Stimulated activated CD8-positive, alpha-beta memory T cell treated with anti-CD3 and anti-CD28 coated beads, Interleukin-15, amount 100 ng/mL, for 48 hours (primary cell): Measurements from ENCODE around the gene PCDHB15.
"Not testable (repeated sequence)": the region's sequence is repeated elsewhere in the genome, so short reads cannot be mapped to it uniquely, and the experiment has no call there.

Experiments
- DNase-seq, 2 donors: peaks; one replicate each; pipeline ENCODE4 v3.0.0-alpha.2; 2020; ENCODE audit warnings: low read depth in 2 of 2

The PCDHB15 gene

GRCh38 chr5:141247434-141247833 is 2.2 kb downstream of the PCDHB15 start:
- DNase-seq = not testable (repeated sequence)

GRCh38 chr5:141250576-141250975 is 5.4 kb downstream of the PCDHB15 start:
- no peak for DNase-seq

DNA sequence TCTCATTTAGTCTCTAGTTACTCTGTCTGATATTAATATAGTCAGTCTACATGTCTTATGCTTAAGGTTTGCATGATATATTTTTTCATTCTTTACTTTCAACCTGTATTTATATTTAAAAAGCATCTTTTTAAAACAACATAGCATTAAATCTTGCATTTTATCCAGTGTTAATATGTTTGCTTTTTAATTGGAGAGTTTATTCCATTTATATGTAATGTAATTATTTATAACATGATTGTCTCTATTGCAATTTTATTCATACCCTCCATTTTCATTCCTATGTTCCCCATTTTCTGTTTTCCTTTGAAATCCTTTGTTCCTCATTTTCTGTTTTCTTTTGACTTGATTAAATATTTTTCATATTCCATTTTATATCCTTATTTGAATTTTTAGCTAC is 13.3 kb downstream of the PCDHB15 start:
- no peak for DNase-seq

GRCh38 chr5:141258948-141259347 is 13.8 kb downstream of the PCDHB15 start:
- DNase-seq = no peak

- DNase-seq = no peak
These were observed 15.5 kb downstream of the PCDHB15 start for GRCh38 chr5:141260458-141261237.

DNA sequence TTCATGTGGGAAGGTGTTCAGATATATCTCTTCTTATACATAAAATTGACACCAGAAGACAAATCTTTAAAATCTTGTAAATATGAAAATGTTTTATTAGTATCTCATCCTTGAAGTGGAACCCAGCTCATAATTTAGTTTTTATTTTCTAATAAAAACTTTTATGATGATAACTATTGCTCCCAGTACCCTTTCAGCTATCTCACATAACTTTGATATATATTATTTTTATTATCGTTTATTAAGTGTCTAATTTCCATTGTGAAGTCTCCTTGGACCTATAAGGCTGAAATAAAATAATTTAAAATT is 16.0 kb downstream of the PCDHB15 start:
- no peak for DNase-seq

DNA sequence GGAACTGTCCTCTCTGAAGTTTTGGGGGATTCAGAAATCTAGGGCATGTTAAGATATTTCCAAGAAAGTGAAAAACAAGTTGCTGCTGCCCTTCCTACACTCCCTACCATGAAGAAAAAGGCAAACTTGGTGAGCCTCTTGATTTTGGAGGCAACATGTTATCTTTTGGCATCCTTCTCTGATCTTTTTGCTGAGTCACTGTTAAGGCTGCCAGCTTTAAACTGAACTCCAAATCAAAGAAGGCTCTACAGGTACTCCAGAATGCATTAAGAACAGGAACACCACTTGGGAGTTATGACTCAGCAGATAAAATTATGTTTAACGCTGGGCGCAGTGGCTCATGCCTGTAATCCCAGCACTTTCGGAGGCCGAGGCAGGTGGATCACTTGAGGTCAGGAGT is 24.0 kb downstream of the PCDHB15 start:
- no peak for DNase-seq

DNA sequence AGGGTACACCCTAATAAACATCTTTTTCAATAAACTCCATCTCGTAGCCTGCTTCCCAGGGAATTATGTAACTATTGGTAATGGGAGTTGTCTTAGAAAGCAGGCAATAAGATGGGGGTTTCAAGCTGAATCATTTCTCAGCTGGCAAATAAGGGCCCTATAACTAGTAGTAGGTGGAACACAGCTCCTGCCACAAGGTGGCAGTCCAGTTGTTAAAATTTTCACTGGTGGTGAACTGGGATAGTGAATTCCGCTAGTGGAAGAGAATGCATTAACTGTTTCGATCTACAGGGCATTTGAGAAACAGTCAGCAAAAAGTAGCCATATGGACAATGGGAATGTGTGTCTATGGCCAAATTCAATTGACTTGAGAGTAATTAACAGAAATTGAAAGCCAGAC is 27.7 kb downstream of the PCDHB15 start:
- no peak for DNase-seq

DNA sequence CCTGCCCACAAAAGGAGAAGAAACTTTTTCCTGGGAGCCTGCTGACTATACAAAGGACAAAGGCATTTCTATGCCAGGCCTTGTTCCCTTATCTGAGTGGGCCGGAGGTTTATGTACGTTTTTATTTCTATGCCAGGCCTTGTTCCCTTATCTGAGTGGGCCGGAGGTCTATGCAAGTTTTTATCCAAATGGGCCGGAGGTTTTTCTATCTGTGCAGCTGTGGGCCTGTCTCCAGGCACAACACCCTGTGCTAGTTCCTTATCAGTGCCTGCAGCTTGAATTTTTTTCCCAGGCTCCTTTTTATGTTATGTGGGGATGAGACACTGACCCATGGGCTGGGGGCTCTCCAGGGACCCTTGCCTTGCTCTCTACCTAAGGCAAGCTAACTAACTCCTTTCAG is 53.2 kb downstream of the PCDHB15 start:
- no peak for DNase-seq
